VCaP (cell line): ENCODE data around the gene MFN1.
A peak's percentile ranks its signal among the peaks of the same experiment; 100 is the strongest.
"Not testable (repeated sequence)": the region's sequence is repeated elsewhere in the genome, so short reads cannot be mapped to it uniquely, and the experiment has no call there.

Experiments
- H3K27ac ChIP-seq: fragments of 450-650 bp; 2 replicates; pipeline ENCODE4 v1.5.1; 2017
- CTCF ChIP-seq: fragments of 450-650 bp; conservative IDR thresholded peaks from 2 replicates; pipeline ENCODE4 v1.5.1; 2017; ENCODE audit warnings: mild to moderate bottlenecking, moderate library complexity

Gene MFN1

GRCh38 chr3:179347345-179348194 lies at the start of gene MFN1:
MFN1 (plus strand) TSS chr3:179347709; CDS start chr3:179348852, 1,143 bp downstream.
- no peak for TF ChIP-seq CTCF
- H3K27ac ChIP-seq = peak within 1 kb of the TSS; percentile 70

- no peak overlapping the region for H3K27ac ChIP-seq
- no peak for TF ChIP-seq CTCF
These were observed 49.4 kb upstream of the MFN1 start for GRCh38 chr3:179297971-179298725.

GRCh38 chr3:179299316-179299715 lies 48.2 kb upstream of the MFN1 start:
- no peak for TF ChIP-seq CTCF
- no peak overlapping the region for H3K27ac ChIP-seq

- no peak for TF ChIP-seq CTCF
- no peak overlapping the region for H3K27ac ChIP-seq
These were observed 47.4 kb upstream of the MFN1 start for GRCh38 chr3:179299999-179300613.

- no peak for TF ChIP-seq CTCF
- no peak overlapping the region for H3K27ac ChIP-seq
These were observed 45.9 kb upstream of the MFN1 start for GRCh38 chr3:179301645-179302044.

- TF ChIP-seq CTCF = no peak
- H3K27ac ChIP-seq = no peak overlapping the region
These were observed 45.4 kb upstream of the MFN1 start for GRCh38 chr3:179302111-179302510.

- H3K27ac ChIP-seq = no peak overlapping the region
- TF ChIP-seq CTCF = no peak
These were observed 42.9 kb upstream of the MFN1 start for GRCh38 chr3:179304605-179305004.

GRCh38 chr3:179307362-179307761 lies 40.1 kb upstream of the MFN1 start:
- H3K27ac ChIP-seq = not testable (repeated sequence)
